Mammary epithelial cell (primary cell): ENCODE measurements around the gene PRDM9.
"Not testable (repeated sequence)": the region's sequence is repeated elsewhere in the genome, so short reads cannot be mapped to it uniquely, and the experiment has no call there.

ENCODE experiments used
- EZH2 ChIP-seq: IDR thresholded peaks from 2 replicates; pipeline ENCODE4 v1.6.1; 2012; ENCODE audit warnings: low read length, inconsistent platforms, borderline replicate concordance
- TF ChIP-seq, protein P1 (sequence below), 2 donors: IDR thresholded peaks in 1 of 2; conservative IDR thresholded peaks in 1 of 2; 2 replicates each; pipeline ENCODE4 v1.5.1; 2011 to 2012; ENCODE audit warnings: inconsistent platforms in 2 of 2, low read length in 2 of 2, mild to moderate bottlenecking in 2 of 2, control low read depth in 1 of 2, low read depth in 1 of 2; ENCODE audit not compliant: insufficient read depth in 1 of 2; ENCODE audit errors: extremely low read depth in 1 of 2

DNA sequence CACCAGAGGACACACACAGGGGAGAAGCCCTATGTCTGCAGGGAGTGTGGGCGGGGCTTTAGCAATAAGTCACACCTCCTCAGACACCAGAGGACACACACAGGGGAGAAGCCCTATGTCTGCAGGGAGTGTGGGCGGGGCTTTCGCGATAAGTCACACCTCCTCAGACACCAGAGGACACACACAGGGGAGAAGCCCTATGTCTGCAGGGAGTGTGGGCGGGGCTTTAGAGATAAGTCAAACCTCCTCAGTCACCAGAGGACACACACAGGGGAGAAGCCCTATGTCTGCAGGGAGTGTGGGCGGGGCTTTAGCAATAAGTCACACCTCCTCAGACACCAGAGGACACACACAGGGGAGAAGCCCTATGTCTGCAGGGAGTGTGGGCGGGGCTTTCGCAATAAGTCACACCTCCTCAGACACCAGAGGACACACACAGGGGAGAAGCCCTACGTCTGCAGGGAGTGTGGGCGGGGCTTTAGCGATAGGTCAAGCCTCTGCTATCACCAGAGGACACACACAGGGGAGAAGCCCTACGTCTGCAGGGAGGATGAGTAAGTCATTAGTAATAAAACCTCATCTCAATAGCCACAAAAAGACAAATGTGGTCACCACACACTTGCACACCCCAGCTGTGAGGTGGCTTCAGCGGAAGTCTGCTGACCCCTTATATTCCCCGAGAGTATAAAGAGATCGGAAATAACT, 20.0 kb downstream of the PRDM9 start:
- TF ChIP-seq, protein P1, sequence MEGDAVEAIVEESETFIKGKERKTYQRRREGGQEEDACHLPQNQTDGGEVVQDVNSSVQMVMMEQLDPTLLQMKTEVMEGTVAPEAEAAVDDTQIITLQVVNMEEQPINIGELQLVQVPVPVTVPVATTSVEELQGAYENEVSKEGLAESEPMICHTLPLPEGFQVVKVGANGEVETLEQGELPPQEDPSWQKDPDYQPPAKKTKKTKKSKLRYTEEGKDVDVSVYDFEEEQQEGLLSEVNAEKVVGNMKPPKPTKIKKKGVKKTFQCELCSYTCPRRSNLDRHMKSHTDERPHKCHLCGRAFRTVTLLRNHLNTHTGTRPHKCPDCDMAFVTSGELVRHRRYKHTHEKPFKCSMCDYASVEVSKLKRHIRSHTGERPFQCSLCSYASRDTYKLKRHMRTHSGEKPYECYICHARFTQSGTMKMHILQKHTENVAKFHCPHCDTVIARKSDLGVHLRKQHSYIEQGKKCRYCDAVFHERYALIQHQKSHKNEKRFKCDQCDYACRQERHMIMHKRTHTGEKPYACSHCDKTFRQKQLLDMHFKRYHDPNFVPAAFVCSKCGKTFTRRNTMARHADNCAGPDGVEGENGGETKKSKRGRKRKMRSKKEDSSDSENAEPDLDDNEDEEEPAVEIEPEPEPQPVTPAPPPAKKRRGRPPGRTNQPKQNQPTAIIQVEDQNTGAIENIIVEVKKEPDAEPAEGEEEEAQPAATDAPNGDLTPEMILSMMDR (conservative IDR thresholded peaks at IDR 0.05 in 1 of 2, IDR thresholded peaks at IDR 0.05 in 1 of 2; ENCODE audit: extremely low read depth in 1 of 2, insufficient read depth in 1 of 2, low read depth in 1 of 2, low read length in 2 of 2): not testable (repeated sequence)
- not testable (repeated sequence) for TF ChIP-seq EZH2
